ENCODE data around the gene CYP46A1. TPM values are rescaled to one million over a fixed set of nuclear protein-coding genes. Genes with fewer than 3 reads are reported as not detected.

Gene CYP46A1
- total RNA-seq, 1 experiment from 2014 or later: 0.36 TPM

- DNase-seq (ENCODE audit: low read depth, low spot score) (no peak), ATAC-seq (no peak)
- BruUV-seq (replicated peaks): no TSS peak
- ChIA-PET POLR2A (no interaction called here), CTCF (no interaction called here)
- intact Hi-C loops (cut with micrococcal nuclease; ENCODE audit: unreplicated experiment) (no loop called here), in situ Hi-C loops (cut with HindIII; ENCODE audit: low pct_unique_long_range_greater_than_20kb, low sequenced_read_pairs) (no loop called here)
- H3K4me3 ChIP-seq (ENCODE audit: low read depth in 2 of 2, low read length in 2 of 2): no peak overlapping the region
- no peak for TF ChIP-seq POLR2AphosphoS5 (IDR thresholded peaks at IDR 0.05; ENCODE audit: low read depth, low read length)
- TF ChIP-seq, protein P1, sequence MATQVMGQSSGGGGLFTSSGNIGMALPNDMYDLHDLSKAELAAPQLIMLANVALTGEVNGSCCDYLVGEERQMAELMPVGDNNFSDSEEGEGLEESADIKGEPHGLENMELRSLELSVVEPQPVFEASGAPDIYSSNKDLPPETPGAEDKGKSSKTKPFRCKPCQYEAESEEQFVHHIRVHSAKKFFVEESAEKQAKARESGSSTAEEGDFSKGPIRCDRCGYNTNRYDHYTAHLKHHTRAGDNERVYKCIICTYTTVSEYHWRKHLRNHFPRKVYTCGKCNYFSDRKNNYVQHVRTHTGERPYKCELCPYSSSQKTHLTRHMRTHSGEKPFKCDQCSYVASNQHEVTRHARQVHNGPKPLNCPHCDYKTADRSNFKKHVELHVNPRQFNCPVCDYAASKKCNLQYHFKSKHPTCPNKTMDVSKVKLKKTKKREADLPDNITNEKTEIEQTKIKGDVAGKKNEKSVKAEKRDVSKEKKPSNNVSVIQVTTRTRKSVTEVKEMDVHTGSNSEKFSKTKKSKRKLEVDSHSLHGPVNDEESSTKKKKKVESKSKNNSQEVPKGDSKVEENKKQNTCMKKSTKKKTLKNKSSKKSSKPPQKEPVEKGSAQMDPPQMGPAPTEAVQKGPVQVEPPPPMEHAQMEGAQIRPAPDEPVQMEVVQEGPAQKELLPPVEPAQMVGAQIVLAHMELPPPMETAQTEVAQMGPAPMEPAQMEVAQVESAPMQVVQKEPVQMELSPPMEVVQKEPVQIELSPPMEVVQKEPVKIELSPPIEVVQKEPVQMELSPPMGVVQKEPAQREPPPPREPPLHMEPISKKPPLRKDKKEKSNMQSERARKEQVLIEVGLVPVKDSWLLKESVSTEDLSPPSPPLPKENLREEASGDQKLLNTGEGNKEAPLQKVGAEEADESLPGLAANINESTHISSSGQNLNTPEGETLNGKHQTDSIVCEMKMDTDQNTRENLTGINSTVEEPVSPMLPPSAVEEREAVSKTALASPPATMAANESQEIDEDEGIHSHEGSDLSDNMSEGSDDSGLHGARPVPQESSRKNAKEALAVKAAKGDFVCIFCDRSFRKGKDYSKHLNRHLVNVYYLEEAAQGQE (IDR thresholded peaks at IDR 0.05; ENCODE audit: insufficient read depth in 1 of 2, low read depth in 2 of 2, low read length in 1 of 2): no peak
- TF ChIP-seq TCF7L2 (IDR thresholded peaks at IDR 0.05; ENCODE audit: low read depth, low read length): no peak
- no peak for TF ChIP-seq CTCF (IDR thresholded peaks at IDR 0.05)
- TF ChIP-seq SIN3A (IDR thresholded peaks at IDR 0.05; ENCODE audit: borderline replicate concordance, insufficient read depth, low read depth, low read length): no peak
- no peaks in the 10 kb centered on the region for H3K9me3 ChIP-seq (ENCODE audit: control insufficient read depth, insufficient read depth, low read depth, low read length)
- no peaks in the 10 kb centered on the region for H3K27me3 ChIP-seq (ENCODE audit: control insufficient read depth, insufficient read depth, low read length)
- no peak overlapping the region for H3K27ac ChIP-seq (ENCODE audit: low read length)
- H3K36me3 ChIP-seq (ENCODE audit: control insufficient read depth, insufficient read depth, low read length): no peaks in the 10 kb centered on the region
- no peaks in the 10 kb centered on the region for H3K4me1 ChIP-seq (ENCODE audit: control insufficient read depth, insufficient read depth, low read length)
Observed at GRCh38 chr14:99648027-99648784, 35.9 kb upstream of the CYP46A1 start.

GRCh38 chr14:99649219-99649618 is 34.9 kb upstream of the CYP46A1 start:
- Histone ChIP-seq H3K4me1 (ENCODE audit: control insufficient read depth, insufficient read depth, low read length) (no peaks in the 10 kb centered on the region), H3K9me3 (ENCODE audit: control insufficient read depth, insufficient read depth, low read depth, low read length) (no peaks in the 10 kb centered on the region), H3K27me3 (ENCODE audit: control insufficient read depth, insufficient read depth, low read length) (no peaks in the 10 kb centered on the region), H3K36me3 (ENCODE audit: control insufficient read depth, insufficient read depth, low read length) (no peaks in the 10 kb centered on the region), H3K27ac (ENCODE audit: low read length) (no peak overlapping the region), H3K4me3 (ENCODE audit: low read depth in 2 of 2, low read length in 2 of 2) (no peak overlapping the region)
- DNase-seq (ENCODE audit: low read depth, low spot score) (no peak), ATAC-seq (no peak)
- in situ Hi-C loops (cut with HindIII; ENCODE audit: low pct_unique_long_range_greater_than_20kb, low sequenced_read_pairs): no loop called here
- CTCF ChIA-PET: no interaction called here
- BruUV-seq (replicated peaks): no TSS peak
- intact Hi-C loops (cut with micrococcal nuclease; ENCODE audit: unreplicated experiment): no loop called here
- POLR2A ChIA-PET: no interaction called here
- TF ChIP-seq, protein P1 (IDR thresholded peaks at IDR 0.05; ENCODE audit: insufficient read depth in 1 of 2, low read depth in 2 of 2, low read length in 1 of 2): no peak
- TF ChIP-seq CTCF (IDR thresholded peaks at IDR 0.05) (no peak), SIN3A (IDR thresholded peaks at IDR 0.05; ENCODE audit: borderline replicate concordance, insufficient read depth, low read depth, low read length) (no peak), TCF7L2 (IDR thresholded peaks at IDR 0.05; ENCODE audit: low read depth, low read length) (no peak), POLR2AphosphoS5 (IDR thresholded peaks at IDR 0.05; ENCODE audit: low read depth, low read length) (no peak)

Measured in Panc1 (cell line).